Heart left ventricle (tissue), 16 donors: ENCODE data around the gene IL17RC. TPM values are rescaled to one million over a fixed set of nuclear protein-coding genes. Genes with fewer than 3 reads are reported as not detected.

ENCODE experiments used
- ATAC-seq, 4 donors: fragments of 200-7000 bp; cut with Tn5 transposase; one replicate each; pipeline ENCODE4 v1.9.1; 2020 to 2022; ENCODE audit warnings: moderate library complexity in 4 of 4, mild to moderate bottlenecking in 3 of 4, moderate number of reproducible peaks in 1 of 4
- DNase-seq, 5 donors: peaks; one replicate each; pipeline ENCODE4 v3.0.0-alpha.2; 2020
- H3K27ac ChIP-seq, 12 donors: fragments of 200-600 bp; sonication (generic) in 4 of 12; one replicate each; pipeline versions ENCODE4 v1.5.0 to v1.8.0; 2016 to 2022; ENCODE audit warnings: mild to moderate bottlenecking in 2 of 12
- H3K27me3 ChIP-seq, 9 donors: fragments of 200-600 bp; sonication (generic) in 2 of 9; one replicate each; pipeline versions ENCODE4 v1.5.1 to v1.8.0; 2016 to 2022; ENCODE audit warnings: mild to moderate bottlenecking in 3 of 9
- H3K36me3 ChIP-seq, 9 donors: fragments of 200-600 bp; sonication (generic) in 2 of 9; one replicate each; pipeline versions ENCODE4 v1.5.0 to v1.8.0; 2018 to 2022; ENCODE audit warnings: mild to moderate bottlenecking in 2 of 9
- H3K4me1 ChIP-seq, 12 donors: fragments of 200-600 bp; sonication (generic) in 4 of 12; one replicate each; pipeline versions ENCODE4 v1.5.0 to v1.8.0; 2016 to 2022; ENCODE audit warnings: mild to moderate bottlenecking in 3 of 12
- H3K4me3 ChIP-seq, 12 donors: fragments of 200-600 bp; sonication (generic) in 4 of 12; one replicate each; pipeline versions ENCODE4 v1.5.0 to v1.8.0; 2017 to 2022; ENCODE audit warnings: mild to moderate bottlenecking in 9 of 12, moderate library complexity in 4 of 12
- H3K9me3 ChIP-seq, 12 donors: fragments of 200-600 bp; sonication (generic) in 4 of 12; one replicate each; pipeline versions ENCODE4 v1.5.0 to v1.8.0; 2016 to 2022; ENCODE audit warnings: mild to moderate bottlenecking in 1 of 12
- CTCF ChIP-seq, 12 donors: fragments of 200-600 bp; sonication (generic) in 4 of 12; IDR thresholded peaks; one replicate each; pipeline versions ENCODE4 v1.5.0 to v1.8.0; 2018 to 2022; ENCODE audit warnings: antibody characterized with exemption in 12 of 12, mild to moderate bottlenecking in 5 of 12
- POLR2A ChIP-seq, 2 donors: fragments of 450-650 bp; IDR thresholded peaks; one replicate each; pipeline ENCODE4 v1.6.1; 2017; ENCODE audit warnings: antibody characterized with exemption in 2 of 2, mild to moderate bottlenecking in 2 of 2, moderate library complexity in 2 of 2
- WGBS, 4 donors: extraction: QIAGEN DNeasy Blood & Tissue Kit in 2 of 4; methylation state at CpG; one replicate each; pipeline versions ENCODE4 v1.1.5 to v1.1.7; 2013 to 2018; 5-methylcytosine and 5-hydroxymethylcytosine counted together
- intact Hi-C, 10 donors: fragments of 100-400 bp; cut with DNase I; formaldehyde crosslinking; loops; one replicate each; pipeline versions ENCODE4 v1.11.1 to v1.14.2; 2022
- polyA plus RNA-seq, 2 donors: library from polyadenylated mRNA; stranded (reverse); fragments of 200-250 nt; gene quantifications; one replicate each; pipeline ENCODE4 v1.2.3, GENCODE V29; 2013
- total RNA-seq, 9 donors: library from RNA; depleted of rRNA in 2 of 9; stranded (reverse); fragments of >200 nt in 2 of 9; fragmentation: NEBNext Ultra II Directional in 3 of 9; extraction: Animal tissue kit (Norgen Biotek cat#: 25700) in 3 of 9; gene quantifications; one replicate each; pipeline versions ENCODE4 v1.1.0 to v1.2.4, GENCODE V29; 2016 to 2023
- donor health status: ischemic (EF 13 %, LVEDD 7.1; RV severe dilation, severe dysfunction).
- donor health status: healthy with polysubstance abuse.
- donor health status: DM: no; HTN: yes; CAD: no.
- donor health status: DM: no; HTN: no; CAD: no.
- donor health status: ischemic (EF 25% LVEDD 6.9; RV normal size, moderate dysfunction).
- donor health status: ischemic (EF 25% LVEDD 5.7; RV mildly dilated, moderate dysfunction).
- donor health status: healthy.
- donor health status: DM: yes; HTN: yes; CAD: no.
- donor health status: ischemic (EF 35%, LVEDD 5.7; RV mildly dilated, moderate dysfunction).
- donor health status: nonischemic (EF 11% LVEDD 7.7; RV severe dilation, severe dysfunction).
- donor health status: DM: yes; HTN: yes; CAD: no.
- donor health status: PGD.
- donor health status: ischemic (EF 29% LVEDD 5.4; RV normal size, mild dysfunction).
- donor health status: nonischemic (EF 23%, LVEDD 6.1; RV moderate dilation, normal function).

The IL17RC gene
- total and polyA plus RNA-seq, 11 donors, result 20.6 to 45.3 (median 30.9) TPM

- ATAC-seq (peak in 1 of 4 donors; percentile 61), DNase-seq (no peak)
- Histone ChIP-seq H3K27ac (no peak overlapping the region), H3K4me1 (peaks cover 0 to under 1% (median 0%) of the 10 kb centered on the region in 12 donors), H3K9me3 (no peaks in the 10 kb centered on the region), H3K27me3 (no peaks in the 10 kb centered on the region), H3K36me3 (no peaks in the 10 kb centered on the region), H3K4me3 (no peak overlapping the region)
- intact Hi-C loops, result no loop called here
- no peak for TF ChIP-seq CTCF (IDR thresholded peaks at IDR 0.05)
- TF ChIP-seq POLR2A (IDR thresholded peaks at IDR 0.05), result no peak
- 65 to 78% (median 74%) methylated on average over 11 of the region's 11 CpGs for WGBS, 4 donors
Measured at GRCh38 chr3:9884555-9885165, 32.2 kb upstream of the IL17RC start.

GRCh38 chr3:9886328-9886727 is 30.6 kb upstream of the IL17RC start:
- Histone ChIP-seq H3K27me3 (no peaks in the 10 kb centered on the region), H3K4me1 (peaks cover 0 to 10% (median 5%) of the 10 kb centered on the region in 12 donors), H3K9me3 (no peaks in the 10 kb centered on the region), H3K27ac (no peak overlapping the region), H3K4me3 (no peak overlapping the region), H3K36me3 (no peaks in the 10 kb centered on the region)
- ATAC-seq (no peak), DNase-seq (no peak)
- intact Hi-C loops, result no loop called here
- no peak for TF ChIP-seq CTCF (IDR thresholded peaks at IDR 0.05)

GRCh38 chr3:9887480-9887879 is 29.4 kb upstream of the IL17RC start:
- Histone ChIP-seq H3K4me3 (no peak overlapping the region), H3K4me1 (peaks cover 0 to 19% (median 11%) of the 10 kb centered on the region in 12 donors), H3K9me3 (no peaks in the 10 kb centered on the region), H3K27me3 (no peaks in the 10 kb centered on the region), H3K36me3 (peaks cover 0 to 4% (median 0%) of the 10 kb centered on the region in 9 donors), H3K27ac (no peak overlapping the region)
- WGBS, 4 donors, result 81 to 95% (median 85%) methylated on average over 5 of the region's 5 CpGs
- intact Hi-C loops, result no loop called here
- TF ChIP-seq POLR2A (IDR thresholded peaks at IDR 0.05) (no peak), CTCF (IDR thresholded peaks at IDR 0.05) (no peak)
- ATAC-seq, result no peak
- DNase-seq, result no peak

GRCh38 chr3:9888540-9888939 is 28.4 kb upstream of the IL17RC start:
- no peak overlapping the region for H3K27ac ChIP-seq
- no peak overlapping the region for H3K4me3 ChIP-seq
- no peaks in the 10 kb centered on the region for H3K9me3 ChIP-seq
- 86 to 94% (median 88%) methylated on average over 3 of the region's 3 CpGs for WGBS, 4 donors
- DNase-seq, result no peak
- intact Hi-C loops, result no loop called here
- H3K27me3 ChIP-seq, result no peaks in the 10 kb centered on the region
- no peak for ATAC-seq
- H3K36me3 ChIP-seq, result peaks cover 0 to 15% (median 8%) of the 10 kb centered on the region in 9 donors
- no peak for TF ChIP-seq POLR2A (IDR thresholded peaks at IDR 0.05)
- TF ChIP-seq CTCF (IDR thresholded peaks at IDR 0.05), result no peak
- H3K4me1 ChIP-seq, result peaks cover 0 to 20% (median 13%) of the 10 kb centered on the region in 12 donors
